Measurements from ENCODE around the gene FAM228A. TPM values are rescaled to one million over a fixed set of nuclear protein-coding genes. Genes with fewer than 3 reads are reported as not detected.

FAM228A gene
- total and polyA plus RNA-seq, 2 donors (not counting 3 experiments of a cell fraction or from before 2014, with no cell fraction given): 0.36 to 1.00 TPM

GRCh38 chr2:24228470-24228869, 53.6 kb downstream of the FAM228A start:
- dilution Hi-C loops (cut with MboI; ENCODE audit: extremely low pct_ligation_motif_present, low sequenced_read_pairs): no loop called here
- intact Hi-C loops (cut with micrococcal nuclease): loop anchor here (1.0 kb wide), 1 partner anchor 154 kb away; no protein-coding TSS in a partner anchor
- Histone ChIP-seq H2AFZ (ENCODE audit: low read depth, low read length) (no peak overlapping the region), H3K79me2 (ENCODE audit: control insufficient read depth, insufficient read depth, low read length) (no peaks in the 10 kb centered on the region), H3K4me1 (ENCODE audit: control insufficient read depth, extremely low read depth, insufficient read depth, low read length) (no peaks in the 10 kb centered on the region), H3K4me2 (ENCODE audit: insufficient read depth, low read length) (no peak overlapping the region), H4K20me1 (replicated peaks; ENCODE audit: control insufficient read depth, extremely low read depth, insufficient read depth, low read length) (no peaks in the 10 kb centered on the region), H3K9me3 (replicated peaks; ENCODE audit: control insufficient read depth, insufficient read depth, low read length) (no peaks in the 10 kb centered on the region), H3K9me1 (replicated peaks; ENCODE audit: control insufficient read depth, extremely low read depth, insufficient read depth, low read length) (no peaks in the 10 kb centered on the region), H3K27ac (ENCODE audit: insufficient read depth, low read depth, low read length) (no peak overlapping the region), H3K9ac (replicated peaks; ENCODE audit: extremely low read depth, insufficient read depth, low read length) (no peak overlapping the region), H3K27me3 (ENCODE audit: control insufficient read depth in 2 of 2, insufficient read depth in 2 of 2, low read length in 2 of 2) (no peaks in the 10 kb centered on the region), H3K4me3 (replicated peaks in 1 of 3; ENCODE audit: insufficient read depth in 1 of 3, low read depth in 1 of 3, low read length in 3 of 3) (no peak overlapping the region), H3K36me3 (ENCODE audit: control insufficient read depth in 2 of 2, extremely low read depth in 1 of 2, insufficient read depth in 2 of 2, low read length in 2 of 2) (peaks cover 0 to 5% of the 10 kb centered on the region in 2 experiments)
- no TSS peak for BruUV-seq (replicated peaks)
- DNase-seq (ENCODE audit: low read depth, low spot score): peak; percentile 39
- CTCF ChIA-PET: interaction anchor here (0.6 to 1.5 kb wide), 6 partner anchors 15 to 404 kb away, joined by 3 to 4 read pairs (median 3); partner anchors contain the start of gene TP53I3
- peak; percentile 12 to 19 for TF ChIP-seq CTCF (IDR thresholded peaks at IDR 0.05; ENCODE audit: extremely low read depth in 1 of 2, insufficient read depth in 1 of 2, low read depth in 1 of 2, low read length in 2 of 2)
- TF ChIP-seq GATA2 (IDR thresholded peaks at IDR 0.05; ENCODE audit: insufficient read depth, insufficient read length, low read depth, low read length): no peak
- no peak for TF ChIP-seq POLR2A (IDR thresholded peaks at IDR 0.05; ENCODE audit: low read depth, low read length)
- POLR2A ChIA-PET: no interaction called here
- peak; percentile 47 for FAIRE-seq

DNA sequence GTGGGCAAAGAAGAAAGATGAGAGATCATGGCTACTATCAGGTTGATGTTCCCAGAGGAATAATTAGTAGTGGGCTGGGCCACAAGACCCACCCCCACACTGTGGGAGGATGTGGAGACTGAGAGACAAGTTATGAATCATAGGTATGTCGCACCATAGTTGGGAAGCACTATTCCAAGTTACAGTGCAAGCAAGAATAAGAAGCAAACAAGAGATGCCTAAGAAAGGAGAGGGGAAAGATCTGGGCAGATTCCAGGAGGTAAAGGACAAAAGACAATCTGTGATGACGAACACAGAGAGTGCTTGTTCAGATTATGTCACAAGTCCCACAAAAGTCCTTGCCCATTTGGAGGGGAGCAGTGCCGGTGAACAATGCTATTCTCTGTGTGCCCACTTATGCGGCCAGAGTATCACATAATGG, 56.6 kb downstream of the FAM228A start:
- CTCF ChIA-PET: interaction anchor here (1.2 kb wide), 1 partner anchor 8 kb away, joined by 3 read pairs; no protein-coding TSS in a partner anchor

More for the DNA sequence above, 56.6 kb downstream of the FAM228A start:
- no peak overlapping the region for H3K27ac ChIP-seq (ENCODE audit: insufficient read depth, low read depth, low read length)
- TF ChIP-seq GATA2 (IDR thresholded peaks at IDR 0.05; ENCODE audit: insufficient read depth, insufficient read length, low read depth, low read length): no peak
- no peaks in the 10 kb centered on the region for H3K4me1 ChIP-seq (ENCODE audit: control insufficient read depth, extremely low read depth, insufficient read depth, low read length)
- H3K79me2 ChIP-seq (ENCODE audit: control insufficient read depth, insufficient read depth, low read length): no peaks in the 10 kb centered on the region
- FAIRE-seq: no peak
- dilution Hi-C loops (cut with MboI; ENCODE audit: extremely low pct_ligation_motif_present, low sequenced_read_pairs): no loop called here
- POLR2A ChIA-PET: no interaction called here
- no peak overlapping the region for H3K4me3 ChIP-seq (replicated peaks in 1 of 3; ENCODE audit: insufficient read depth in 1 of 3, low read depth in 1 of 3, low read length in 3 of 3)
- no peaks in the 10 kb centered on the region for H4K20me1 ChIP-seq (replicated peaks; ENCODE audit: control insufficient read depth, extremely low read depth, insufficient read depth, low read length)
- DNase-seq (ENCODE audit: low read depth, low spot score): no peak
- no peaks in the 10 kb centered on the region for H3K9me3 ChIP-seq (replicated peaks; ENCODE audit: control insufficient read depth, insufficient read depth, low read length)
- H2AFZ ChIP-seq (ENCODE audit: low read depth, low read length): no peak overlapping the region
- intact Hi-C loops (cut with micrococcal nuclease): no loop called here
- no peak overlapping the region for H3K9ac ChIP-seq (replicated peaks; ENCODE audit: extremely low read depth, insufficient read depth, low read length)
- BruUV-seq (replicated peaks): no TSS peak
- H3K27me3 ChIP-seq (ENCODE audit: control insufficient read depth in 2 of 2, insufficient read depth in 2 of 2, low read length in 2 of 2): no peaks in the 10 kb centered on the region
- H3K9me1 ChIP-seq (replicated peaks; ENCODE audit: control insufficient read depth, extremely low read depth, insufficient read depth, low read length): no peaks in the 10 kb centered on the region
- no peaks in the 10 kb centered on the region for H3K36me3 ChIP-seq (ENCODE audit: control insufficient read depth in 2 of 2, extremely low read depth in 1 of 2, insufficient read depth in 2 of 2, low read length in 2 of 2)
- H3K4me2 ChIP-seq (ENCODE audit: insufficient read depth, low read length): no peak overlapping the region
